Loucy (cell line): ENCODE measurements around the gene L3HYPDH.

Source experiments
- EZH2phosphoT487 ChIP-seq: fragments of 200-600 bp; IDR thresholded peaks from 2 replicates; pipeline ENCODE4 v1.6.1; 2018; ENCODE audit warnings: antibody characterized with exemption, mild to moderate bottlenecking, moderate library complexity, borderline replicate concordance
- TF ChIP-seq, protein P1 (sequence below): fragments of 200-600 bp; sonication (generic); conservative IDR thresholded peaks from 2 replicates; pipeline ENCODE4 v1.5.1; 2014; ENCODE audit warnings: mild to moderate bottlenecking, antibody characterized with exemption, low read length

GRCh38 chr14:59481871-59482540 is 2.2 kb downstream of the L3HYPDH start:
- TF ChIP-seq, protein P1, sequence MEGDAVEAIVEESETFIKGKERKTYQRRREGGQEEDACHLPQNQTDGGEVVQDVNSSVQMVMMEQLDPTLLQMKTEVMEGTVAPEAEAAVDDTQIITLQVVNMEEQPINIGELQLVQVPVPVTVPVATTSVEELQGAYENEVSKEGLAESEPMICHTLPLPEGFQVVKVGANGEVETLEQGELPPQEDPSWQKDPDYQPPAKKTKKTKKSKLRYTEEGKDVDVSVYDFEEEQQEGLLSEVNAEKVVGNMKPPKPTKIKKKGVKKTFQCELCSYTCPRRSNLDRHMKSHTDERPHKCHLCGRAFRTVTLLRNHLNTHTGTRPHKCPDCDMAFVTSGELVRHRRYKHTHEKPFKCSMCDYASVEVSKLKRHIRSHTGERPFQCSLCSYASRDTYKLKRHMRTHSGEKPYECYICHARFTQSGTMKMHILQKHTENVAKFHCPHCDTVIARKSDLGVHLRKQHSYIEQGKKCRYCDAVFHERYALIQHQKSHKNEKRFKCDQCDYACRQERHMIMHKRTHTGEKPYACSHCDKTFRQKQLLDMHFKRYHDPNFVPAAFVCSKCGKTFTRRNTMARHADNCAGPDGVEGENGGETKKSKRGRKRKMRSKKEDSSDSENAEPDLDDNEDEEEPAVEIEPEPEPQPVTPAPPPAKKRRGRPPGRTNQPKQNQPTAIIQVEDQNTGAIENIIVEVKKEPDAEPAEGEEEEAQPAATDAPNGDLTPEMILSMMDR: no peak
- no peak for TF ChIP-seq EZH2phosphoT487
